ENCODE measurements around the gene MEI4. TPM values are rescaled to one million over a fixed set of nuclear protein-coding genes. Genes with fewer than 3 reads are reported as not detected.
"Not testable (repeated sequence)": the region's sequence is repeated elsewhere in the genome, so short reads cannot be mapped to it uniquely, and the experiment has no call there.

MEI4 gene
- polyA plus RNA-seq, 3 donors = 1.6 to 1.7 (median 1.6) TPM

- DNase-seq (ENCODE audit: extremely low read depth in 1 of 11, low read depth in 9 of 11, low spot score in 4 of 11) = no peak
Observed at GRCh38 chr6:77786935-77787629, 134.2 kb downstream of the MEI4 start.

- no peak for DNase-seq (ENCODE audit: extremely low read depth in 1 of 11, low read depth in 9 of 11, low spot score in 4 of 11)
Observed at GRCh38 chr6:77796824-77797809, 144.3 kb downstream of the MEI4 start.

DNA sequence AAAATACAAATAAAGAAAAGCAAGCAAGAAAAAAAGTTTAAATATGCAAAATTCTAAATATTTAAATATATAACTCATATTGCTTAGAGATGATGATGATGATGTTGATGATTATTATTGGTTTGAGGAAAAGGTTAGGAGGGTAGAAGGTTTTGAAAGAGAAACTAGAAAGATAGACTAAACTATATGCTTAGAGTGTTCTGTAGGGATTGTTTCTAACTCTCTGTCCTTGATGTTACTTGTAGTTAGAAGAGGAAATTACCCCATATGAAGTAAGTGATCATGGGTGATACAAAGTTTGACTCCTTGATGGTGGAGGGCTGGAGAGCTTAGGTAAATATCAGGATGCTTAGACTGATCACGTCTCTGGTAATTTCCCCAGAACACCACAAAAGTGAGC, 159.5 kb downstream of the MEI4 start:
- DNase-seq (ENCODE audit: extremely low read depth in 1 of 11, low read depth in 9 of 11, low spot score in 4 of 11) = no peak

DNA sequence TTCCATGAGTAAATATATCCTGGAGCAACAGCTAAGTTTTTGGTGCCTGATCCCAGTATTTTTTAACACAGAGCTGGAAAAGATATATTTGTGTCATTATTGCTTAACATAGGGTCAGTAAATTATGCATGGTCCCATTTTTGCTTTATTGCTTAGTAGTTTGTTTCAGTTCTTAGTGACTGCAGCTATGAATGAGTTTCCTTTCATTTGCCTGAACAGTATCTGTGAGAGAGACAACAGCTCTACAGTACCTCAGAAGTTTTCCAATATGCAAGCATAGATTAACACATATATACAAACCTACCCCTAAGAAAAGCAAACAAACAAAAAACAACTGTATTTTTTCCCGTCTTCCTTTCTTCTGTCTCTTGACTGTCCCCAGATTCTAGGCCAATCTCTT, 160.3 kb downstream of the MEI4 start:
- no peak for DNase-seq (ENCODE audit: extremely low read depth in 1 of 11, low read depth in 9 of 11, low spot score in 4 of 11)

- no peak for DNase-seq (ENCODE audit: extremely low read depth in 1 of 11, low read depth in 9 of 11, low spot score in 4 of 11)
Observed at GRCh38 chr6:77814119-77814518, 161.3 kb downstream of the MEI4 start.

- DNase-seq (ENCODE audit: extremely low read depth in 1 of 11, low read depth in 9 of 11, low spot score in 4 of 11) = no peak
Observed at GRCh38 chr6:77815531-77815930, 162.7 kb downstream of the MEI4 start.

DNA sequence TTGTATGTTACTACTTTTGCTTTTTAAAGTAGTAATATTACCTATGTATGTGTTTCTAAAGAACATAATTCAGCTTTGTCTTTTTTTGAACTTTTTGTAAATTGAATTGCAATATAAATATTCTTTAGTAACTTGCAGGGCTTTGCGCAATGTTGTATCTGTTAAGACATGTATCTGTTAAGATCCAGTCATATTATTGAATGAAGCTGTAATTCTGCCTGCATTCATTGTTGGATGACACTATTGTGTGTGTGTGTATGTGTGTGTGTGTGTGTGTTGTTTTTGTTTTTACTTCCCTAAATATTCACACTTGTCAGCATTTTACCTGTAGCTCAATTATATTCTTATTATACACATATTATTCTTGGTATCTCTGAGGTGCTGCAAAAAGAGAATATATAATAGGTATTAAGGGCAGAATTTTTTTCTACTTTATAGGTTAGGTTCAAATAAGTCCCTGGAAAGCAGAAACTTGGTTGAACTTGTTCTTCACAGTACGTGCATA, 164.0 kb downstream of the MEI4 start:
- no peak for DNase-seq (ENCODE audit: extremely low read depth in 1 of 11, low read depth in 9 of 11, low spot score in 4 of 11)

DNA sequence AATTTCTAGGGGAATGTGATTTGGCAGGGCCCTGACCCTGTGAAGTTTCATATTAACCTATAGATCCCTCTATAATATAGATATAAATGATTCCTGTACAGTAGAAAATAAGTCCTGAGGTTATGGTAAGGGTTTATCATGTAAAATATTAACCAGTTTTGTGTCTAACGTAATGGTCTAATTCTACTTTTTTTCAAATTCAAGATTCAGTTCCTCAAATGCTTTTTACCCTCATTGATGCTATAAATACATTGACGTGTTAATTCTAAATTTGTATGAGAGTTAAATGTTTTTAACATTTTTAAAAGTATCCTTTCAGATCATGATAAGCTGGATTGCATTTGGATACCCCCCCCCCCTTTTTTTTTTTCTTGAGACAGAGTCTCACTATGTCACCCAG, 169.4 kb downstream of the MEI4 start:
- DNase-seq (ENCODE audit: extremely low read depth in 1 of 11, low read depth in 9 of 11, low spot score in 4 of 11) = no peak

DNA sequence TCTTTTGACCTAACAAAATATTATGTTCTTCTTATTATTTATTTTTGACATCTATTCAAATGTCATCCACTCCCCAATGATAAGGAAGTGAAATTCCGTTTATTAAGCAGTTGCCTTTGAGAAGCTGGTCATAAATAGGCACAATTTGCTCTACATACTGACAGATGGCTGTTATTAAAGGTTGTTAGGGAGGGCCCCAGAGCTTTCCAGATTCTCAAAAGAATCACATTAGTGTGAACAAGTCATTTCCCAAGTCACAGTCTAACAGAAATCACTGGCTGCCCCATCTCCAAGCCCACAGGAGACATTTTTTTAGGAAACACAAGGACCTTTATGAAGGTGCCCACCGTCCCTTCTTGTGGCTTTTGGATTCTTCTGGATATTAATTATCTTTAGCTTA, 172.4 kb downstream of the MEI4 start:
- DNase-seq (ENCODE audit: extremely low read depth in 1 of 11, low read depth in 9 of 11, low spot score in 4 of 11) = no peak

GRCh38 chr6:77829736-77830135, 176.9 kb downstream of the MEI4 start:
- DNase-seq (ENCODE audit: extremely low read depth in 1 of 11, low read depth in 9 of 11, low spot score in 4 of 11) = no peak

DNA sequence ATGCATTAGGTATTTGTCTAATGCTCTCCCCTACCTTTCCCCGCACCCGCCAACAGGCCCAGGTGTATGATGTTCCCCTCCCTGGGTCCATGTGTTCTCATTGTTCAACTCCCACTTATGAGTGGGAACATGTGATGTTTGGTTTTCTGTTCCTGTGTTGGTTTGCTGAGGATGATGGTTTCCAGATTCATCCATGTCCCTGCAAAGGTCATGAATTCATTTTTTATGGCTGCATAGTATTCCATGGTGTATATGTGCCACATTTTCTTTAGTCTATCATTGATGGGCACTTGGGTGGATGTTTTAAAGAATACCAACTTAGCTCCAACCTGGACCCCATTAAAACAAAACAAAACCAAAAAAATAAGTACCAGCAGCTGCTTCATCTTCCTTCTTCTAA, 180.9 kb downstream of the MEI4 start:
- DNase-seq (ENCODE audit: extremely low read depth in 1 of 11, low read depth in 9 of 11, low spot score in 4 of 11) = not testable (repeated sequence)

- DNase-seq (ENCODE audit: extremely low read depth in 1 of 11, low read depth in 9 of 11, low spot score in 4 of 11) = no peak
Observed at GRCh38 chr6:77834591-77834996, 181.8 kb downstream of the MEI4 start.

DNA sequence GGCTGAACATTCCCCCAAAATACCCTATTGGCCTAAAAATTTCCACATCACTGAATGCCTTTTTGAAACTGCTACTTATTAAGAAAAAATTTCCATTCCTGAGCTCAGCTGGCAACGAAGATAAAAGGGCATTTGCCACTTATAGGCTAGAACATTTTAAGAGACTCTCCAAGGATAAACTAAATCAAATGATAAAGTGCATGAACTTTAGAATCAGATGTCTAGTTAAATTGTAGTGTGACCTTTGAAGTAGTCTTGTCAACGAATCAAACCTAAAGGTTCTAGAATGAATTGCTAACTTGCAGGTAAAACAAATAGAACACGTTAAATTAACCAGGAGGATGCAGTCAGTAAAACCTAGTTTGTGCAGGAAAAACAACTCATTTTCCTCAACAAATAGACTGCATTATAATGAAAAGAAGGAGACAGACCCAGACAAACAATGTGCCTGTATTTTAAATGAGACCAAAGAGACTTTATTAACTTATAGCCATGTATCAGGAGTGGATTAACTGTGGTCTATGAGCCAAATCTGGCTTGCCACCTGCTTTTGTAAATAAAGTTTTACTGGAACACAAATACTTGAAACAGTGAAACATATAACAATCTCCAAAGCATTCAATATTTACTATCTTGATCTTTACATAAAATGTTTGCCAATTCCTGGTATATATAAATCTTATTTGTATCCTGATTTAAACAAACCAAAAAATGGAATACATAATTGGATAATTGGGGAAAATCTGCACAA, 184.4 kb downstream of the MEI4 start:
- DNase-seq (ENCODE audit: extremely low read depth in 1 of 11, low read depth in 9 of 11, low spot score in 4 of 11) = no peak

GRCh38 chr6:77839292-77839691, 186.5 kb downstream of the MEI4 start:
- DNase-seq (ENCODE audit: extremely low read depth in 1 of 11, low read depth in 9 of 11, low spot score in 4 of 11) = no peak

GRCh38 chr6:77844822-77845221, 192.0 kb downstream of the MEI4 start:
- no peak for DNase-seq (ENCODE audit: extremely low read depth in 1 of 11, low read depth in 9 of 11, low spot score in 4 of 11)

GRCh38 chr6:77853401-77853800, 200.6 kb downstream of the MEI4 start:
- DNase-seq (ENCODE audit: extremely low read depth in 1 of 11, low read depth in 9 of 11, low spot score in 4 of 11) = no peak

DNA sequence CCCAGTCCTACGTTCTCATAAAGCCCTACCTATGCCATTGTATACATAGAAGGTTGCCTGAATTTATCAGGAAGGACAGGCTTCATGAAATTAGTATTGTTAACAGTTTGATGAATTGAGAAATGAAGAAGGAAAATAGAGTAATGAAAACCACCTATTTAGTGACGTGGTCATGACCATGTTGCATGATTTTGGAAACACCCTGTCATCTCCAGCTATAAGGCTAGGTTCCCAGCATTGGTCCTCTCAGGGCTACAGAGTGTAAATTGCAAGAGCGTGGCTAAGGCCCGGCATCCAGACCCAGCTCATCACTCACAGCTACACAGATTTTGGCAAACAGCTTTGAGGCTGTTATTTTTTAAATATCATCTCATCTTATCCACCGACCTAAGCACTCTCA, 203.6 kb downstream of the MEI4 start:
- no peak for DNase-seq (ENCODE audit: extremely low read depth in 1 of 11, low read depth in 9 of 11, low spot score in 4 of 11)

DNA sequence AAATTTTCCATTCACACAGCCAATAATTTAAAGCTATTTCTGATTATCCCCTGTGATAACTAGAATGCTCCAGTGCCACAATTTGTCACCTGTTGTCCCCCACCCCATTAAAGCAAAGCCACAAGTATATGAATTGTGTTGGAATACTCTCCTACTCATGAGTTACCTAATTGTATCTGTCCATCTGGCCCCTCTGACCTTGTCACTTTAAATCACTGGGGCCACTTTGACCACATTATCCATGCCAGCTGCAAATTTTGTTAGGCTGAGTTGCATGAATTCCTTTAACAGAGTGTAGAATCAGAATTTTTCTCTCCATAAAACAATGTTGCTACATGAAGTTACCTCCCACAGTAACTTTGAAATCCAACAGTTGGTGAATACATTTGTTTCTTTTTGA, 204.6 kb downstream of the MEI4 start:
- DNase-seq (ENCODE audit: extremely low read depth in 1 of 11, low read depth in 9 of 11, low spot score in 4 of 11) = no peak

DNA sequence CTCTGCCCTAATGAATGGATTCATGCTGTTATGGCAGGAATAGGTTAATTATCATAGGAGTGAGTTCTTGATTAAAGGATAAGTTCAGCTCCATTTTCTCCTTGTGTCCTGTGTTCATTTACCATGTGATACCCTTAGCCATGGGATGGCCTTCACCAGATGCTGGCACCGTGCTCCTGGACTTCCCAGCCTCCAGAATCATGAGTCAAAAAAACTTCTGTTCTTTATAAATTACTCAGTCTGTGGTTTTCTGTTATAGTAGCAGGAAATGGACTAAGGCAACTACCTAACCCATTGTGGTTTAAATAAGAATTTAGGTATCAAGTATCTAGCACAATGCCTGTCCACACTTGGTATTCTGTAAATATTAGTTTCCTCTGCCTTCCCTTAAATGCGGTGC, 223.5 kb downstream of the MEI4 start:
- DNase-seq (ENCODE audit: extremely low read depth in 1 of 11, low read depth in 9 of 11, low spot score in 4 of 11) = no peak

DNA sequence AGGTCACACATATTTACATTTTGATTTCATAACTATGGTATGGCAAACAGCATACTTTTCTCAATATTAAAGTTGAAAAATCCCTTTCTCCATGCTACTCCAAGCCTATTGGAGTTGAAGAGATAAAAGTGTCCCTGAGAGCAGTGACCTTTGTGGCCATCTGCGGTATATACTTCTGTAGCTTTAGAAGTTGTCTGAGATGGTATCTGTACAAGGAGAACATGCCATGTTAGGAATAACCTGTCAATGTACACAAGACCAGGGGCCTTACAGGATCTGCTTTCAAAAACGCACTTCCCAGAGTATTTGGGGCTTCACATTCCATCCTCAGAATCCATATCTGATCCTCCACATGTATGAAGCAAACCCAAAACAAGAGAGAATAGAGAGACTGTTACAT, 226.7 kb downstream of the MEI4 start:
- DNase-seq (ENCODE audit: extremely low read depth in 1 of 11, low read depth in 9 of 11, low spot score in 4 of 11) = no peak
